ENCODE measurements around the gene RAX2. TPM values are rescaled to one million over a fixed set of nuclear protein-coding genes. Genes with fewer than 3 reads are reported as not detected.
"Not testable (repeated sequence)": the region's sequence is repeated elsewhere in the genome, so short reads cannot be mapped to it uniquely, and the experiment has no call there.

The RAX2 gene
- total RNA-seq, 1 donor from 2014 or later = not detected

GRCh38 chr19:3817761-3818160, 45.7 kb upstream of the RAX2 start:
- Mint-ChIP-seq H3K9me3 (no peaks in the 10 kb centered on the region), H3K4me3 (no peak overlapping the region), H3K4me1 (no peaks in the 10 kb centered on the region), H3K36me3 (ENCODE audit: low read depth) (no peaks in the 10 kb centered on the region), H3K27ac (ENCODE audit: unreplicated experiment) (no peak overlapping the region), H3K27me3 (ENCODE audit: low read depth) (no peaks in the 10 kb centered on the region)
- no peak for DNase-seq (ENCODE audit: low read depth, low spot score)
- TF ChIP-seq CTCF (conservative IDR thresholded peaks at IDR 0.05) = no peak

DNA sequence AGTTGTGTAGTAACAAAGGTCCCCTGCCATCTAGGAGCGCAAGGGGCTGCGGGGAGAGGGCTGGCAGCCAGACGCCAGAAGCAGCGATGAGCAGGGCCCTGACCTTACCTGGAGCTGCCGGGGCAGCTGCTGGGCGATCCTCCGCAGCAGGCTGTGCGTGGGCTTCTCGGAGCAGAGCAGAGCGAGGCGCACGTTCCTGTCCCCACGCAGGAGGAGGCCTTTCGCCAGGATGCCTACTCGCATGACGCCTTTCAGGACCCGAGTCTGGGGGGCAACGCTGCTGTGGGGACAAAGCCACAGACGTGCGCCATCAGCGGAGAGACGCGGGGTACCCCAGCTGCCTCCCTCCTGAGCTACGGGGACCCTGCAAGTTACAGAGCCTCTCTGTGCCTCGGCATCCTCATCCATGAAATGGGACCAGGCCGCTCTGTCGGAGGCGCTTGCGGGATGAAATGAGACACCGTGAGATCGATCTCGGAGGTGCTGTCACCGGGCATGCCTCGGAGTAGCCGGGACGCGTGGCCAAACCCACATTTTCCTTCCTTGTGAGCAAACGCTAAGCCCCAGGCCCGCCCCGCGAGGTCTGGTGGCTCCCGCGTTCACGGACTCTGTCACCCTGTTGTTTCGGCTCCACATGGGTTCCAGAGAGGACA, 44.7 kb upstream of the RAX2 start:
- Mint-ChIP-seq H3K36me3 (ENCODE audit: low read depth) (no peaks in the 10 kb centered on the region), H3K4me1 (no peaks in the 10 kb centered on the region), H3K27ac (ENCODE audit: unreplicated experiment) (no peak overlapping the region), H3K27me3 (ENCODE audit: low read depth) (no peaks in the 10 kb centered on the region), H3K4me3 (no peak overlapping the region), H3K9me3 (no peaks in the 10 kb centered on the region)
- no peak for TF ChIP-seq CTCF (conservative IDR thresholded peaks at IDR 0.05)
- DNase-seq (ENCODE audit: low read depth, low spot score) = no peak

DNA sequence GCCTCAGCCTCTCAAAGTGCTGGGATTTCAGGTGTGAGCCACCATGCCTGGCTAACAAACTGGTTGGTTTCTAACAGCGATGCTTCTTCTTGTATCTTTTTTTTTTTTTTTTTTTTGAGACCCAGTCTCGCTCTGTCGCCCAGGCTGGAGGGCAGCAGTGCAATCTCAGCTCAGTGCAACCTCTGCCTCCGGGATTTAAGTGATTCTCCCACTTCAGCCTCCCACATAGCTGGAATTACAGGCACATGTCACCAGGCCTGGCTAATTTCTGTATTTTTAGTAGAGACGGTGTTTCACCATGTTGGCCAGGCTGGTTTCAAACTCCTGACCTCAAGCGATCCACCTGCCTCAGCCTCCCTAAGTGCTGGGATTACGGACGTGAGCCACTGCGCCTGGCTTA, 44.1 kb upstream of the RAX2 start:
- H3K4me3 Mint-ChIP-seq; H3K36me3 Mint-ChIP-seq (ENCODE audit: low read depth); H3K9me3 Mint-ChIP-seq; H3K27ac Mint-ChIP-seq (ENCODE audit: unreplicated experiment); H3K27me3 Mint-ChIP-seq (ENCODE audit: low read depth); DNase-seq (ENCODE audit: low read depth, low spot score); H3K4me1 Mint-ChIP-seq: not testable (repeated sequence)

DNA sequence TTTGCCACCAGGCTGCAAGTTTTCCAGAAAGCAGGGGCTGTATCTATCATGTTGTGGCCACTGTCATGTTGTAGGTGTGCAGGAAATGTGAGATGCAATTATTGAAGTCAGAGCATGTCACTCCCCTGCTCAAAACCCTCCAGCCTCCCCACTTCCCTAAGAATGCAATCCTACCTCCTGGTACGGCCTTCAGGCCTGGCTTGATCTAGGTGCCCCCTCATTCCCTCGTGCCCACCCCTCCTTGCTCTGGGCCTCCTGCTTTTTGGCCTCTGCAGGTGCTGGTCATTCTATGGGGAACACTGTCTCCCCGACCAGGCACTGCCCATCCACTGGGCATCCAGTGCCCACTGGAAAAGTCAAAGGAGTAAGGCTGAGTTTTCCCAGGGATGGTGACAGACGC, 42.6 kb upstream of the RAX2 start:
- no peak overlapping the region for H3K27ac Mint-ChIP-seq (ENCODE audit: unreplicated experiment)

GRCh38 chr19:3813473-3814392, 41.7 kb upstream of the RAX2 start:
- Mint-ChIP-seq H3K36me3 (ENCODE audit: low read depth) (no peaks in the 10 kb centered on the region), H3K4me1 (no peaks in the 10 kb centered on the region), H3K4me3 (no peak overlapping the region), H3K27ac (ENCODE audit: unreplicated experiment) (no peak overlapping the region), H3K9me3 (no peaks in the 10 kb centered on the region), H3K27me3 (ENCODE audit: low read depth) (no peaks in the 10 kb centered on the region)
- no peak for TF ChIP-seq CTCF (conservative IDR thresholded peaks at IDR 0.05)
- DNase-seq (ENCODE audit: low read depth, low spot score) = no peak

More for the DNA sequence above, 42.6 kb upstream of the RAX2 start:
- H3K4me1 Mint-ChIP-seq = no peaks in the 10 kb centered on the region
- no peak for DNase-seq (ENCODE audit: low read depth, low spot score)
- no peaks in the 10 kb centered on the region for H3K36me3 Mint-ChIP-seq (ENCODE audit: low read depth)
- no peak for TF ChIP-seq CTCF (conservative IDR thresholded peaks at IDR 0.05)
- H3K9me3 Mint-ChIP-seq = no peaks in the 10 kb centered on the region
- no peaks in the 10 kb centered on the region for H3K27me3 Mint-ChIP-seq (ENCODE audit: low read depth)
- H3K4me3 Mint-ChIP-seq = no peak overlapping the region

All from neural crest cell (in vitro differentiated cells).